ENCODE results near the gene PRKCA.

- TF ChIP-seq CTCF (IDR thresholded peaks at IDR 0.05; ENCODE audit: insufficient read depth, low read length), result no peak
- no peak for TF ChIP-seq GABPA (IDR thresholded peaks at IDR 0.05; ENCODE audit: low read depth)
- no peak for TF ChIP-seq SPI1 (IDR thresholded peaks at IDR 0.05; ENCODE audit: borderline replicate concordance, low read depth)
- no peak for TF ChIP-seq POLR2AphosphoS5 (IDR thresholded peaks at IDR 0.05; ENCODE audit: low read depth)
- TF ChIP-seq REST (IDR thresholded peaks at IDR 0.05; ENCODE audit: insufficient replicate concordance, low read depth), result no peak
These were observed 444.3 kb downstream of the PRKCA start for GRCh38 chr17:66746736-66747135.

All from HL-60 (cell line).